GM12891 (cell line): ENCODE results near the gene CLCA1.

Experiments used
- POLR2A ChIP-seq: IDR thresholded peaks from 2 replicates; pipeline ENCODE4 v1.6.1; 2011; ENCODE audit warnings: low read depth, low read length, control low read depth
- POLR2AphosphoS5 ChIP-seq: IDR thresholded peaks from 2 replicates; pipeline ENCODE4 v1.6.1; 2011; ENCODE audit warnings: low read depth, low read length, control low read depth

DNA sequence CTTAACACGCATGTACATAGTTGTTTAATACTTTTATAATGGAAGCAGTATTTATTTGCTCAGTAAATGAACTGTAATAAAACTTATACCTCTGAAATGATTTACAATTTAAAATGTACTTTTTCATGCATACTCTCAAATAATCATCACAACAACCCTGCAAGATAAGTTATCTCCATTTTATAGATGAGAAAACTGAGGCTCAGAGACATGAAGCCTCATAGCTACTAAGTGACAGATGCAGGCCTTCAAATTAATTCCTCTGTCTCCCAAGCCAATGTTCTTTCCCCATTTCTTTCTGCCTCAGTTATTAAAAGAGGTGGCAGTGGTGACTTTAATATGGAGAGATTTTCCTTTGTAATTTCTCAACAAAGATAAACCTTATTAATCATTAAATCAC, 19.6 kb upstream of the CLCA1 start:
- TF ChIP-seq POLR2AphosphoS5 (no peak), POLR2A (no peak)
